Stimulated activated memory B cell treated with anti-CD40 and anti-IgM and Interleukin-4, amounts not matched to agents 10 μg/mL and 1 μg/mL and 100 μg/mL, for 72 hours (primary cell): ENCODE results near the gene RPRD1A.
"Not testable (repeated sequence)": the region's sequence is repeated elsewhere in the genome, so short reads cannot be mapped to it uniquely, and the experiment has no call there.

Experiments
- ATAC-seq: fragments of 150-1000 bp; cut with Tn5 transposase; 2 replicates; pipeline ENCODE4 v1.10.0; 2021
- H3K27ac Mint-ChIP-seq: one replicate; pipeline ENCODE4 v1.8.0; 2022; ENCODE audit warnings: mild to moderate bottlenecking, mixed read lengths
- H3K27me3 Mint-ChIP-seq: one replicate; pipeline ENCODE4 v1.8.0; 2022; ENCODE audit warnings: mixed read lengths
- H3K36me3 Mint-ChIP-seq: one replicate; pipeline ENCODE4 v1.8.0; 2022; ENCODE audit warnings: mixed read lengths
- H3K4me1 Mint-ChIP-seq: one replicate; pipeline ENCODE4 v1.8.0; 2022; ENCODE audit warnings: mixed read lengths
- H3K4me3 Mint-ChIP-seq: one replicate; pipeline ENCODE4 v1.8.0; 2022; ENCODE audit warnings: mild to moderate bottlenecking, moderate library complexity, mixed read lengths
- H3K9me3 Mint-ChIP-seq: one replicate; pipeline ENCODE4 v1.8.0; 2022; ENCODE audit warnings: mixed read lengths

Gene RPRD1A

GRCh38 chr18:35979112-35979511 lies 88.2 kb downstream of the RPRD1A start:
- ATAC-seq: no peak
- Mint-ChIP-seq H3K9me3 (no peaks in the 10 kb centered on the region), H3K36me3 (peaks cover 64% of the 10 kb centered on the region), H3K4me3 (no peak overlapping the region), H3K4me1 (peaks cover 3% of the 10 kb centered on the region), H3K27me3 (no peaks in the 10 kb centered on the region), H3K27ac (no peak overlapping the region)

- peaks cover 34% of the 10 kb centered on the region for H3K4me1 Mint-ChIP-seq
- ATAC-seq: no peak
- peak overlapping the region; percentile 92 for H3K4me3 Mint-ChIP-seq
- peak overlapping the region; percentile 90 for H3K27ac Mint-ChIP-seq
- H3K9me3 Mint-ChIP-seq: no peaks in the 10 kb centered on the region
- peaks cover 34% of the 10 kb centered on the region for H3K36me3 Mint-ChIP-seq
- no peaks in the 10 kb centered on the region for H3K27me3 Mint-ChIP-seq
These were observed 93.2 kb downstream of the RPRD1A start for GRCh38 chr18:35974181-35974580.

GRCh38 chr18:35973650-35974049 lies 93.7 kb downstream of the RPRD1A start:
- H3K27ac Mint-ChIP-seq: peak overlapping the region; percentile 90
- peaks cover 34% of the 10 kb centered on the region for H3K4me1 Mint-ChIP-seq
- H3K27me3 Mint-ChIP-seq: no peaks in the 10 kb centered on the region
- H3K4me3 Mint-ChIP-seq: peak overlapping the region; percentile 92
- no peak for ATAC-seq
- peaks cover 30% of the 10 kb centered on the region for H3K36me3 Mint-ChIP-seq
- no peaks in the 10 kb centered on the region for H3K9me3 Mint-ChIP-seq

GRCh38 chr18:35972197-35973000 lies 95.0 kb downstream of the RPRD1A start, which contains the start of gene RMP24:
RMP24 (plus strand) TSS chr18:35972679.
- no peaks in the 10 kb centered on the region for H3K9me3 Mint-ChIP-seq
- H3K4me1 Mint-ChIP-seq: peaks cover 42% of the 10 kb centered on the region
- peak within 1 kb of the TSS; percentile 90 for H3K27ac Mint-ChIP-seq
- peak within 1 kb of the TSS; percentile 92 for H3K4me3 Mint-ChIP-seq
- H3K27me3 Mint-ChIP-seq: no peaks in the 10 kb centered on the region
- peak; percentile 97 for ATAC-seq
- H3K36me3 Mint-ChIP-seq: peaks cover 18% of the 10 kb centered on the region

GRCh38 chr18:35971661-35972196 lies 95.6 kb downstream of the RPRD1A start:
- peak; percentile 1 for ATAC-seq
- Mint-ChIP-seq H3K4me1 (peaks cover 42% of the 10 kb centered on the region), H3K9me3 (no peaks in the 10 kb centered on the region), H3K27ac (peak overlapping the region; percentile 90), H3K27me3 (no peaks in the 10 kb centered on the region), H3K36me3 (peaks cover 15% of the 10 kb centered on the region), H3K4me3 (peak overlapping the region; percentile 92)

- Mint-ChIP-seq H3K27me3 (no peaks in the 10 kb centered on the region), H3K27ac (peak overlapping the region; percentile 79), H3K4me3 (no peak overlapping the region), H3K4me1 (peaks cover 42% of the 10 kb centered on the region), H3K36me3 (no peaks in the 10 kb centered on the region), H3K9me3 (no peaks in the 10 kb centered on the region)
- ATAC-seq: no peak
These were observed 97.7 kb downstream of the RPRD1A start for GRCh38 chr18:35969676-35970075.

GRCh38 chr18:35968278-35968880 lies 99.0 kb downstream of the RPRD1A start:
- H3K9me3 Mint-ChIP-seq: no peaks in the 10 kb centered on the region
- no peak overlapping the region for H3K4me3 Mint-ChIP-seq
- peaks cover 32% of the 10 kb centered on the region for H3K4me1 Mint-ChIP-seq
- H3K36me3 Mint-ChIP-seq: no peaks in the 10 kb centered on the region
- H3K27ac Mint-ChIP-seq: peak overlapping the region; percentile 3
- H3K27me3 Mint-ChIP-seq: no peaks in the 10 kb centered on the region
- no peak for ATAC-seq

- not testable (repeated sequence) for ATAC-seq, H3K36me3 Mint-ChIP-seq, H3K9me3 Mint-ChIP-seq, H3K27me3 Mint-ChIP-seq, H3K4me3 Mint-ChIP-seq
- peak overlapping the region; percentile 3 for H3K27ac Mint-ChIP-seq
- H3K4me1 Mint-ChIP-seq: peaks cover 26% of the 10 kb centered on the region
These were observed 99.5 kb downstream of the RPRD1A start for GRCh38 chr18:35967866-35968265.

- H3K27me3 Mint-ChIP-seq: peaks cover 7% of the 10 kb centered on the region
- H3K4me3 Mint-ChIP-seq: no peak overlapping the region
- H3K9me3 Mint-ChIP-seq: no peaks in the 10 kb centered on the region
- no peak for ATAC-seq
- H3K4me1 Mint-ChIP-seq: peaks cover 8% of the 10 kb centered on the region
- H3K36me3 Mint-ChIP-seq: no peaks in the 10 kb centered on the region
- no peak overlapping the region for H3K27ac Mint-ChIP-seq
These were observed 103.0 kb downstream of the RPRD1A start for GRCh38 chr18:35964319-35964718.

- ATAC-seq: no peak
- no peak overlapping the region for H3K4me3 Mint-ChIP-seq
- no peaks in the 10 kb centered on the region for H3K4me1 Mint-ChIP-seq
- no peak overlapping the region for H3K27ac Mint-ChIP-seq
- H3K9me3 Mint-ChIP-seq: no peaks in the 10 kb centered on the region
- H3K27me3 Mint-ChIP-seq: peaks cover 27% of the 10 kb centered on the region
- H3K36me3 Mint-ChIP-seq: no peaks in the 10 kb centered on the region
These were observed 105.0 kb downstream of the RPRD1A start for GRCh38 chr18:35962320-35962719.

- Mint-ChIP-seq H3K4me3 (no peak overlapping the region), H3K27me3 (peaks cover 77% of the 10 kb centered on the region), H3K27ac (no peak overlapping the region), H3K4me1 (no peaks in the 10 kb centered on the region), H3K36me3 (no peaks in the 10 kb centered on the region), H3K9me3 (no peaks in the 10 kb centered on the region)
- ATAC-seq: no peak
These were observed 111.1 kb downstream of the RPRD1A start for GRCh38 chr18:35956226-35956625.

- no peak for ATAC-seq
- H3K4me1 Mint-ChIP-seq: peaks cover 9% of the 10 kb centered on the region
- no peak overlapping the region for H3K4me3 Mint-ChIP-seq
- no peaks in the 10 kb centered on the region for H3K9me3 Mint-ChIP-seq
- H3K27me3 Mint-ChIP-seq: peaks cover 82% of the 10 kb centered on the region
- H3K36me3 Mint-ChIP-seq: no peaks in the 10 kb centered on the region
- H3K27ac Mint-ChIP-seq: no peak overlapping the region
These were observed 113.7 kb downstream of the RPRD1A start for GRCh38 chr18:35953688-35954087.

- peak overlapping the region; percentile 81 for H3K4me3 Mint-ChIP-seq
- peaks cover 9% of the 10 kb centered on the region for H3K4me1 Mint-ChIP-seq
- peaks cover 53% of the 10 kb centered on the region for H3K27me3 Mint-ChIP-seq
- H3K9me3 Mint-ChIP-seq: no peaks in the 10 kb centered on the region
- H3K36me3 Mint-ChIP-seq: no peaks in the 10 kb centered on the region
- no peak for ATAC-seq
- peak overlapping the region; percentile 48 for H3K27ac Mint-ChIP-seq
These were observed 116.8 kb downstream of the RPRD1A start for GRCh38 chr18:35950628-35950982.

- H3K36me3 Mint-ChIP-seq: no peaks in the 10 kb centered on the region
- no peaks in the 10 kb centered on the region for H3K9me3 Mint-ChIP-seq
- H3K27ac Mint-ChIP-seq: peak overlapping the region; percentile 48
- H3K4me3 Mint-ChIP-seq: peak overlapping the region; percentile 81
- peak; percentile 53 for ATAC-seq
- peaks cover 9% of the 10 kb centered on the region for H3K4me1 Mint-ChIP-seq
- H3K27me3 Mint-ChIP-seq: peaks cover 48% of the 10 kb centered on the region
These were observed 117.3 kb downstream of the RPRD1A start for GRCh38 chr18:35949903-35950627.

- Mint-ChIP-seq H3K4me3 (no peak overlapping the region), H3K36me3 (no peaks in the 10 kb centered on the region), H3K27ac (no peak overlapping the region), H3K27me3 (peaks cover 43% of the 10 kb centered on the region), H3K9me3 (no peaks in the 10 kb centered on the region), H3K4me1 (peaks cover 9% of the 10 kb centered on the region)
- no peak for ATAC-seq
These were observed 118.3 kb downstream of the RPRD1A start for GRCh38 chr18:35949090-35949489.
